GM18858 (cell line): ENCODE results near the gene DAZAP2.
"Not testable (repeated sequence)": the region's sequence is repeated elsewhere in the genome, so short reads cannot be mapped to it uniquely, and the experiment has no call there.

Source experiments
- ATAC-seq: cut with Tn5 transposase; IDR thresholded peaks from one replicate; pipeline ENCODE4 v1.9.1; 2021; ENCODE audit not compliant: unreplicated experiment

The DAZAP2 gene

DNA sequence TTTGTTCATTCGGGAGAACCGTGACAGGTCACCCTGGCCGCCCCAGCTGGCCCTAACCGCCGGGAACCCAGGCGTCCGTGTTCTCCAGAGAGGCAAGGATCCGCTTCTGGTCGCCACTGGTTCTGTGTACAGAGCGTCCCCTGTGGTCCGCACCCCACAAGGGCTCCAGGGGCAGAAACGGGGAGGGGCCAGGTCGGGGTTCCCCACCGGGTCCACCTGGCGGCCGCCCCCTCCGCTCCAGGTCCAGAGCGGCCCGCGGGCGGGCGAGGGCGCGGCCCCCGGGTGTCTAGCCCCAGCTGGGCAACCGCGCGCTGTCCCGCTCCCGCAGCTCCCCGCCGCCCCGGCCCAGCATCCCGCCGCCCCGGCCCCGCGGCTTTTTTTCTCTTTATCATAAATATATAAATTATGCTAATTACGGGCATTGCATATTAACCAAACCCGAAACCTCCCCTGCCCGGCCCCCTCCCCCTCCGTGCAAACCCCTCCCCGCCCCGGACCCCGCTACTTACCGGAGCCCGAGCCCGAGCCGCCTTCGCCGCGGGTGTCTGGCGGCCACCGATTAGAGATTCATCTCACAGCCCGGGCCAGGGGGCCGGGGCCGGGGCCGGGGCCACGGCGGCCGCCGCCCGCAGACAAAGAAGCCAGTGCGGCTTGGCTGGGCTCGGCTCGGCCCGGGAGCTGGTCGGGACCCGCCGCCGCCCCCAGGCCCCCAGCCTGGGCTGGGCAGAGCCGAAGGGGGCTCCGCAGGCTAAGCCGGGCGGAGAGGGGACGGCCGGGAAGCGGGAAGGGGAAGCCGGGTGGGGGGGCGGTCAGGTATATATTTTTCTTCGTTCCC, 21.3 kb upstream of the DAZAP2 start:
- ATAC-seq, result no peak

DNA sequence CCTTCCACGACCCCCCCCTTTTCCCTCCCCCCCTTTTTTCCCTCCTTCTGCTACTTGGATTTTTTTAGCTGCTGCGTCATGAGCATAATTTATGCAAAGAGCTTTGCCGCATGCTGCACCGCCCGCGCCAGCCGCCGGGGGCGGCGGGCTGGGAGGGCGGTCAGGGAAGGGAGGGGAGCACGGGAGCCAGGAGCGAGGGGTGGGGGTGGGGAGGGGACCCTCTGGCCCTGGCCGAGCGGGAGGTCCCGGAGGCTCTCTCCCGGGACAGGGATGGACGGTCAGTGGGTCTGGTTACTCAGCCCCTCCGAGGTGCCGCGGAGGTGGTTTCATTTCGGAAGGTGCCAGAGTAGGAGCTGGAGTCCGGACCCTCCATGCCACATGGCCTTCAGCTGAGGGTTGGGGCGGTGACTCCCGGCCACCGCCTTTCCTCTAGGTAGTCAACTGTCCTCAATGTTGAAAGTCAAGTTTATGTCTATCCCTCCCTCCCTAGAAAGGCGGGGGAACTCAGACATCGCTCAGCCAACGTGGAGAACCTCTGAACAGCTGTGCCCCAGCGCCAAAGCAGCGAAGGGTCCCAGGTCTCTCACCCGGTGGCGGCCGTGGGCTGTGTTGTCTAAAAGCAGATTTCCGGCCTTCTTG, 20.5 kb upstream of the DAZAP2 start, which contains the start of gene POU6F1:
TSS of gene POU6F1 (minus strand) at position 95 of the 639 bp plus-strand sequence. CDS start 11,226 bp downstream, outside the sequence.
- peak; percentile 43 for ATAC-seq

DNA sequence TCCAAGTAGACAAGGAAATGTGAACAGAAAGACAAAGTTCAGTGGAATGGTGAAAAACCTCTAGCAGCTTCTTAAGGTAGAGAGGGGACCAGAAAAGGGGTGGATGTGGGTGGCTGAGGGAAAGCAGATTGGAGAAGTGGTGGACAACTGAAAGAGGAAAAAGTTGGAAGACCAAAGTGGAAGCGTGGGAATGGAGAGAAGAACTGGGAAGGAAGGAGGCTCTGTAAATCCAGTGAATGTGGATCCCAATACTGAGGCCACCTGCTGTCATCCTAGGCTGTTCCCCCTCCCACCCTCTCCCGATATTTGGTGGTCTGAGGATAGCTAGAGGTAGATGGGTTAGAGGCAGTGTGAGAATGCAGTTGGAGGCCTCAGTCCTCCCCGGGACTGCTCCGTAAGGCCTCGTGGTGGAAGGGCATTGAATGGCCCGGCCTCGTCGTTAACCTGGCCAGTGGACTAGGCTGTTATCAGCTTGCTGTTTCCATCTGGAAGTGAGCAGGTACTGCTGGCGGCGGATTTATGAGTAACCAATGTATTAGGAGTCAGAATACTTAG, 19.9 kb upstream of the DAZAP2 start:
- ATAC-seq, result peak; percentile 11

DNA sequence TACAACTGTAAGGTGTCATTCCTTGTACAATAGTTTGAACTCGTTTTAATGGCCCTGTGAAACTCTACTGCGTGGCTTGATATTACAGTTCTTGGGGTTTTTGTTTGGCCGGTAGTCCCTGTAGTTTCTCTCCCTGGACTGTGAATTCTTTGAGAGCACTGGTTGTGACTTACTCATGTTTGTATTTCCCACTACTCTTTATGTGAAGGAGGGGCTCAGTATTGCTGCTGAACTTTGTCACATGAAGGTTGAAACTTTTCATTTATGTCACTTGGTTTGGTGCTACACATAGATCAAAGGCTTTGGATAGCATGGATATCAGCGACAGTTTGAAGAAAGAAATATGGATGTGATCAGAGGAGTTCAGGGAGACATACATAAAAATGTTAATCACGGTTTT, 19.3 kb upstream of the DAZAP2 start:
- ATAC-seq, result no peak

DNA sequence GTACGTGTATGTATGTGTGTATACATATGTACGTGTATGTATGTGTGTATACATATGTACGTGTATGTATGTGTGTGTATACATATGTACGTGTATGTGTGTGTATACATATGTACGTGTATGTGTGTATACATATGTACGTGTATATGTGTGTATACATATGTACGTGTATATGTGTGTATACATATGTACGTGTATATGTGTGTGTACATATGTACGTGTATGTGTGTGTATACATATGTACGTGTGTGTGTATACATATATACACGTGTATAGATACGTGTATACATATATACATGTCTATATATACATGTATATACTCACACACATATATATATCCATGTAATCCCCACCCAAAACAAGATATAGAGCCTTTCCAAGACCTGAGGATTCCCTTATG, 18.8 kb upstream of the DAZAP2 start:
- ATAC-seq, result not testable (repeated sequence)

DNA sequence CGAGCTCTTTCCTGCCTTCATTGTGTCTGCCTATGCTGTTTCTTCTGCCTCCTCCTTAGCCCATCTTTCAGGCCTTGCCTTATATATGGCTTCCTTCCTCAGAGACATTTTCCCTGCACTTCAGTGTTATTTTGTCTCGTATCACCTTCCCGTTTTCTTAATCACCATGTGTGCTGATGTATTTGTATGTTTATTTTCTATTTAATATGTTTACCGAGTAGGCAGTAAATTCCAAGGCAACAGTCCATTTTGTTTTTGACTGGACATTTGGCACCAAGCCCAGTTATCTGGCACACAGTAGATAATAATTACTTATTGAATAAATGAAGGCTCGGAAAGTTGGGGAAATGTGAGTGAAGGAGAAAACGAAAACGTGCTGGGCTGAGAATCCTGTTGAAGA, 16.2 kb upstream of the DAZAP2 start:
- ATAC-seq, result no peak

DNA sequence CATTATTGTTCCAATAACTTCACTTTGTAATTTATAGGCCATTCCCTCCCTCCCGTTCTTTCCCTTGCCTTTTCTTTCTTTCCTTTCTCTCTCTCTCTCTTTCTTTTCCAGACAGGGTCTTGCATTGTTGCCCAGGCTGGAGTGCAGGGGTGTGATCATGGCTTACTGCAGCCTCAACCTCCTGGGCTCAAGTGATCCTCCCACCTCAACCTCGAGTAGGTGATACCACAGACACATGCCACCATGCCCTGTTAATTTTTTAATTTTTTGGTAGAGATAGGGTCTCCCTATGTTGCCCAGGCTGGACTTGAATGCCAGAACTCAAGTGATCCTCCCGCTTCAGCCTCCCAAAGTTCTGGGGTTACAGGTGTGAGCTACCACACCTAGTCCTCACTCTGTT, 14.0 kb upstream of the DAZAP2 start:
- no peak for ATAC-seq

DNA sequence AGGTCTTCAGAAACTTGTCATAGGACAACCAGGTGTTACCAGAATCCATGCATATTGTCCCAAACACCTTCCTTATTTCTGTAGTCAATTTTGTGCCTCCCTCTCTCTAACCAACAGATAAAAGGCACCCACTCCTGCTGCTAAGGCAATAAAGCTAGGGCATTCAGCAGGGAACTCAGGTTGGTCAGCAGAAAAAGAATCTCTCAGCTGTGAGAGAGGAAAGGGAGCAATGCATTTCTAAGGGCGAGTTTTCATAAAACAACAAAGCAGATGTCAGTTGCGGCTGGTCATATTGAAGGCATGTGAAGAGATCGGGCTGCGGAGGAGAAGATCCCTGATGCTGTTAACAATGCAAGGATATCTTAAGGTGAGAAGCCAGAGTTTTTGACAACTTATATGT, 13.4 kb upstream of the DAZAP2 start:
- no peak for ATAC-seq

DNA sequence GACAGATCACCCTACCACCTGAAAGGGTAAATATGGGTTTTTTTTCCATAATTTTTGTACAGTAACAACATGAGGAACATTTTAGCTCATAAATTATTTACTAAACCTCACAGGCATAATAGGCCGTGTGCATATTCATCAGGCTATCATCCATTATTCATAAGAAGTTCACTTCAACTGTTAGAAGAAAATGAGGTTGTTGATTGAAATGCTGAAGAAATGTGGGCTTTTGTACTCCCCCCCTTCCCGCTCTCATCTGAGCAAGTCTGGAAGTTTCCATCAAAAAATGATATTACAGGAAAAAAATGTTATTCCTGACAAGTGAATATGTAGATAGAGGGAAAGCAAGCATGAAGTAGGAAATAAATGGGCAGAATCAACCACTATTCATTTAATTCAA, 12.9 kb upstream of the DAZAP2 start:
- ATAC-seq, result no peak

DNA sequence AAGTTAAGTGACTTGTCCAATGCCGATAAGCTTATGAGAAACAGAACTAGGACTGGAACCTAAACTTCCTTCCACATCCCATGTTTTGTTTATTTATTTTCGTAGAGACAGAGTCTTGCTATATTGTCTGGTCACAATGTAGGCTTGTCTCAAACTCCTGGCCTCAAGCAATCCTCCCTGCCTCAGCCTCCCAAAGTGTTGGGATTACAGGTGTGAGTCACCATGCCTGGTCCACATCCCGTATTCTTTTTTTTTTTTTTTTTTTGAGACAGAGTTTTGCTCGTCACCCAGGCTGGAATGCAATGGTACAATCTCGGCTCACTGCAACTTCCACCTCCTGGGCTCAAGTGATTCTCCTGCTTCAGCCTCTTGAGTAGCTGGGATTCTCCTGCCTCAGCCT, 11.5 kb upstream of the DAZAP2 start:
- ATAC-seq, result not testable (repeated sequence)

DNA sequence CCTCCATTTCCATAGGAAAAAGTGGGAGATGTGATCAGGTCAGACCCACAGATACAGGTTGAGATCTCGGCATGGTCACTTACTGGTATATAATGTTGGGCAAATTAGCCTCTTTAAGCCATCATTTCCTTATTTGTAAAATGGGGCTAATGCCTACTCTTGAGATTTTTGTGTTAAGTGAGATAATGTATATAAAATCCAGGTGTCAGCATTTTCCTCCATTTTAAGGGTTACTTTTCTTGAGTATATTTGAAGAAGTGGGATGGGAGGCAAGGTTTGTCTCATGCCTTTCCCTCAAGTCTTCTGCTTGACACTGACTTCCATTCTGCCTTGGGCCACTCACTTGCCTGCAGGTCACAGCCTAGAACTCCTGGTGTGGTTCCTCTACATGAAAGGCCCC, 10.7 kb upstream of the DAZAP2 start:
- no peak for ATAC-seq

DNA sequence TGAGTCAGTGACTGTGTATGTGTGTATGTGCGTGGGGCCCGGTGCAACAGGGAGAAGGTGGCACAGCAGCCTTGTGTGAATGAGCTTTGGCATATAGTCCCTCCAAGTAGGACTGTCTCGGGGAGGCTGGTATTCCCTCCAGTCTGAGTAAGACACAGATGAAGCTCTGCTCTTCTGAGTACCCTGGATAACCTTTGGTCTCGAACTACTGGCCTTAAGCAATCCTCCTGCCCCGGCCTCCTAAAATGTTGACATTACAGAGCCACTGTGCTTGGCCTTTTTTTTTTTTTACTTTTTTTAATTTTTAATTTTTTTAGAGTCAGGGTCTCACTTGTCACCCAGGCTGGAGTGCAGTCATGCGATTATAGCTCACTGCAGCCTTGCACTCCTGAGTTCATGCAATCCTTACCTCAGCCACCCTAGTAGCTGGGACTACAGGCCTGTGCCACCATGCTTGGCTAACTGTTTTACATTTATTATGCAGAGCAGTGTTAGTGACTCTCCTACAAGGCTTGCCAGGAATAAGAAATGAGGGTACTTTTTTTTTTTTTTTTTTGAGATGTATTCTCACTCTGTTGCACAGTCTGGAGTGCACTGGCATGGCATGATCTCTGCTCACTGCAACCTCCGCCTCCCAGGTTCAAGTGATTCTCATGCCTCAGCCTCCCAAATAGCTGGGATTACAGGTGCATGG, 9.4 kb upstream of the DAZAP2 start:
- no peak for ATAC-seq

DNA sequence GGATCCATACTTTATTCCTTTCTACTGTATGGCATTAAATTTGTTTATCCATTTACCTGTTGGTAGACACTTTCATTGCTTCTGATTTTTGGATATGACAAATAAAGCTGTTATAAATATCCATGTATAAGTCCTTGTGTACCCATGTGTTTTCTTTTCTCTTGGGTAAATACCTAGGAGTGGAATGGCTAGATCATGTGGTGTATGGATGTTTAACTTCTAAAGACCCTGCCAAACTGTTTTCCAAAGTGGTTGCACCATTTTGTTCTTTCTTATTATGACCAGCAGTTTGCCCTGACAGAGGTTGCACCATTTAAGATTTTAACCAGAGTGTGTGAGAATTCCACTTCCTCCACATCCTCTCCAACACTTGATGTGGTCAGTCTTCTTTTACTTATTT, 6.0 kb upstream of the DAZAP2 start:
- ATAC-seq, result no peak

DNA sequence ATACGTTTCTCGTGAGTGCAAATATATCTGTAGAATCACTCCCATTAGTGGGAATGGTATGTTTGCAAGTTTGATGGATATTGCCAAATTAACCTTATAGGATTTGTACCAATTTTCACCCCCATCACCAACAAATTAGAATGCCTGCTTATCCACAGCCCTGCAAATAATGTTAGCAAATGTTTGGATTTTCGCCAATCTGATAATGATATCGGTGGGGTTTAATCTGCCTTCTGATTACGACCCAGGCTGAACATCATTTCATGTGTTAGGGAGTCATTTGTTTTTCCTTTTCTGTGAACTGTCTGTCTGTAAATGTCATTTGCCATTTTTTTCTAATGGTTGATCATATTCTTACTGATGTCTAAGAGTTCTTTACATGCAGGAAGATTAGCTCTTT, 4.1 kb upstream of the DAZAP2 start:
- ATAC-seq, result no peak

DNA sequence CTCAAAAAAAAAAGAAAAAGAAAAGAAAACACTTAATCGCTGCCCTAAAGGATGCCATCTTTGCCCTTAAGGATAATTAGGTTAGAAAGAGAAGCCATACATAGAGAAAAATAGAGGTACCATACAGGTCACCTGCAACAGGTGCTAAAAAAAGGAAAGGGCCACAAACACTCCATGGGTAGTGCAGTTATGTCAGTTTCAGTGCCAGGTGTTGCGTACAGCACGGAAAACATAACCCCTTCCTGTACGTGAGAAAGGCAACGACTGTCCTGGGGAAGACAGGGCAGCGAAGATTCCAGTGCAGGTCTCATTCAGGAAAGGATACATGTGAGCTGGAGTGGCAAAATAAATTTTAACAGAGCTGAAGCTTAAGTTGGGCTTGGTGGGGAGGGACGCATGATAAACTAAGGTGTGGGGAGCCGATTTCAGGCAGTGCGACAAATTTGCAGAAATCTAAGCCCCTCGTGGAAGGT, 553 bp upstream of the DAZAP2 start:
- no peak for ATAC-seq

DNA sequence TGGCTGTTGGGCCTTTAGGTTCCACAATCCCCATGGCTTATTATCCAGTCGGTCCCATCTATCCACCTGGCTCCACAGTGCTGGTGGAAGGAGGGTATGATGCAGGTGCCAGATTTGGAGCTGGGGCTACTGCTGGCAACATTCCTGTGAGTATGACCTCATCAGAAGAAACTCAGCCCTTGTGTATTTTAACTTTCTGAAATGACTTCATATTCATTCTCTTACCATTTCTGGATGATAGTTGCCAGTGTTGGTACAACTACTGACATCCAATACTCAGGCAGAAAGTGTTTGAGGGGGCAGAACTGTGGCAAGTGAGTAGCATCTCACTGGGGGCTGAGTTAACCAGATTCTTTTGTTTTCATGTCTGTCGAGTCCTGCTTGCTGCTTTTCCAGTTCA, 2.3 kb downstream of the DAZAP2 start:
- no peak for ATAC-seq

DNA sequence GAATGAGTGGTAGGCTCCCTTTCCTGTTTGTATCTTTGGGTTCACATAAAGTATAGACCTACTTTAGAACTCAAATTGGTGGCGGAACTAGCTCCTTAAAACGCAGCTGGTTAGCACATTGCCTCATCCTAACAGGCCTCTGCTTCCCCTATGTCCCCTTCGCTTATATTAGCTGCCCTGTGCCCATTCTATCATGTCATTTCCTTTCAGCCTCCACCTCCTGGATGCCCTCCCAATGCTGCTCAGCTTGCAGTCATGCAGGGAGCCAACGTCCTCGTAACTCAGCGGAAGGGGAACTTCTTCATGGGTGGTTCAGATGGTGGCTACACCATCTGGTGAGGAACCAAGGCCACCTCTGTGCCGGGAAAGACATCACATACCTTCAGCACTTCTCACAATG, 3.5 kb downstream of the DAZAP2 start:
- no peak for ATAC-seq

DNA sequence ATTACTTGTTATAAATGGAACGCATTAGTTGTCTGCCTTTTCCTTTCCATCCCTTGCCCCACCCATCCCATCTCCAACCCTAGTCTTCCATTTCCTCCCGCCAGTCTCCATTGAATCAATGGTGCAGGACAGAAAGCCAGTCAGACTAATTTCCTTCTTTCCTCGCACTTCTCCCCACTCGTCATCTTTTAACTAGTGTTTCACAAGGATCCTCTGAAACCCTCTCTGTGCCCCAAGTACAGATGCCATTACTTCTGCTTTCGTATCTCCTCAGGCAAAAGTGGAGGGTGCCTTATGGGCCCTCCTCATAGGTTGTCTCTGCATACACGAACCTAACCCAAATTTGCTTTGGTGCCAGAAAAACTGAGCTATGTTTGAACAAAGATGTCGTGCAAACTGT, 4.2 kb downstream of the DAZAP2 start:
- ATAC-seq, result no peak

DNA sequence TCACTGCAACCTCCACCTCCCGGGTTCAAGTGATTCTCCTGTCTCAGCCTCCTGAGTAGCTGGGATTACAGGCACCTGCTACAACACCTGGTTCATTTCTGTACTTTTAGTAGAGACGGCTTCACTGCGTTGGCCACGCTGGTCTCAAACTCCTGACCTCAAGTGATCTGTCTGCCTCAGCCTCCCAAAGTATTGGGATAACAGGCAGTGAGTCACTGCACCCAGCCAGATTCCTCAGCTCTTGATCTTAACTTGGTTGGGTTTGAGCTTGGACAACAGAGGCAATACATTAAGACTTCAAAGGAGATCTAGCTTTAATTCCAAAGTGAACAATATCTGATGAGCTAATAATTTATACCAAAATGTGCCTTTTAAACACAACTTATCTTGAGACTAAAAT, 5.6 kb downstream of the DAZAP2 start:
- no peak for ATAC-seq

DNA sequence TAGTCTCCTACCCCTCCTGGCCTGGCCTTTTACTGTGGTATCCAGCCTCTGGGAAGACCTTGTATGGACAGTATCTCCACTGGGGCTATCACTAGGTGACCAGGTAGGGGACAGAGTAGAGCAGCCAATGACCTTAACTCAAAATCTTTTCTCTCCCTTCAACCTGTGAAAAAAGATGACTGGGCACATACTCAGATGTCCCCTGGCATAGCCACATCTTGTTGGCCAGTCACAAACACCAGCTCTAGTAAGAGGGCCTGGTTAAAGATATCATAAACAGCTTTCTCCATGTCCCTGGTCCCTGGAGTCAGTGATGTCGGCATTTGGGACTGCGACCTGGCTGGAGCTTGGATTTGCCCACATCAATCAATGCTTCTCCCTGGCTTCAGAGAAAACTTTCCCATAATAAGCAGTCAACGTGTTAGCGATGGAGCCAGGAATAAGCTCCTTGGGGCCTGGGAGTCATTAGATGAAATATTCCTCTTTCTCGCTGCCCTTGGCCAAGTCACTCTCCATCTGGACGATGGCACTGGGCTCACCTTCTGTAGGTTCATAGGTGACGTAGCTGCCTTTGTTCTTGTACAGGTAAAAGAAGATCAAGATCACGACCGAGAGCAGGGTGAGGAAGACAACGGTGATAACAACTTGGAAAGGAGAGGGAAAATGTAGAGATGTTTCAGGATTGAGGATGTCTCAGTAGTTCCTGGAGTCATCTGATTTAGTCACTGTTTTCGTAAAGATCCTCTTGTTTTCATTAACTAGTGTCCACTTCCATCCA, 7.0 kb downstream of the DAZAP2 start:
- ATAC-seq, result no peak
